Measurements from ENCODE around the gene TMEM131L. TPM values are rescaled to one million over a fixed set of nuclear protein-coding genes. Genes with fewer than 3 reads are reported as not detected.

Gene TMEM131L
- total RNA-seq, 1 experiment from 2014 or later: 14.6 TPM

- TF ChIP-seq, protein P1, sequence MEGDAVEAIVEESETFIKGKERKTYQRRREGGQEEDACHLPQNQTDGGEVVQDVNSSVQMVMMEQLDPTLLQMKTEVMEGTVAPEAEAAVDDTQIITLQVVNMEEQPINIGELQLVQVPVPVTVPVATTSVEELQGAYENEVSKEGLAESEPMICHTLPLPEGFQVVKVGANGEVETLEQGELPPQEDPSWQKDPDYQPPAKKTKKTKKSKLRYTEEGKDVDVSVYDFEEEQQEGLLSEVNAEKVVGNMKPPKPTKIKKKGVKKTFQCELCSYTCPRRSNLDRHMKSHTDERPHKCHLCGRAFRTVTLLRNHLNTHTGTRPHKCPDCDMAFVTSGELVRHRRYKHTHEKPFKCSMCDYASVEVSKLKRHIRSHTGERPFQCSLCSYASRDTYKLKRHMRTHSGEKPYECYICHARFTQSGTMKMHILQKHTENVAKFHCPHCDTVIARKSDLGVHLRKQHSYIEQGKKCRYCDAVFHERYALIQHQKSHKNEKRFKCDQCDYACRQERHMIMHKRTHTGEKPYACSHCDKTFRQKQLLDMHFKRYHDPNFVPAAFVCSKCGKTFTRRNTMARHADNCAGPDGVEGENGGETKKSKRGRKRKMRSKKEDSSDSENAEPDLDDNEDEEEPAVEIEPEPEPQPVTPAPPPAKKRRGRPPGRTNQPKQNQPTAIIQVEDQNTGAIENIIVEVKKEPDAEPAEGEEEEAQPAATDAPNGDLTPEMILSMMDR (conservative IDR thresholded peaks at IDR 0.05): no peak
- Histone ChIP-seq H3K56ac (ENCODE audit: insufficient read length, low read depth, low read length) (no peak overlapping the region), H3K18ac (ENCODE audit: insufficient read length, low read depth, low read length) (no peak overlapping the region), H3K23me2 (ENCODE audit: insufficient read length, low read depth, low read length, poor library complexity, severe bottlenecking) (no peaks in the 10 kb centered on the region), H3K4me2 (ENCODE audit: insufficient read depth, insufficient read length, low read length) (no peak overlapping the region), H3K79me1 (ENCODE audit: insufficient read depth, low read depth, low read length, poor library complexity, severe bottlenecking) (peaks cover 2% of the 10 kb centered on the region), H3K79me2 (ENCODE audit: insufficient read depth, low read length) (peaks cover 3% of the 10 kb centered on the region; the same call in 1 of the 2 replicates), H3K9ac (ENCODE audit: extremely low read depth, insufficient read length, low read length) (no peak overlapping the region), H2BK20ac (ENCODE audit: low read depth, low read length, poor library complexity, severe bottlenecking) (no peak overlapping the region), H2BK15ac (ENCODE audit: low read depth, low read length) (no peak overlapping the region), H3K4me1 (ENCODE audit: insufficient read depth, low read length) (peaks cover 8% of the 10 kb centered on the region), H4K91ac (ENCODE audit: insufficient read length, low read depth, low read length) (no peak overlapping the region), H2AK5ac (ENCODE audit: insufficient read length, low read length) (no peak overlapping the region), H2BK120ac (ENCODE audit: low read depth, low read length, poor library complexity, severe bottlenecking) (no peak overlapping the region), H3K4ac (ENCODE audit: low read depth, low read length) (no peak overlapping the region), H4K20me1 (ENCODE audit: control insufficient read depth, insufficient read depth, insufficient read length) (no peaks in the 10 kb centered on the region), H4K8ac (replicated peaks; ENCODE audit: insufficient read length, low read depth, low read length) (no peak overlapping the region), H3T11ph (ENCODE audit: low read length) (no peak overlapping the region), H2BK12ac (ENCODE audit: insufficient read length, low read depth, low read length) (no peak overlapping the region), H2BK5ac (ENCODE audit: insufficient read length, low read length) (no peak overlapping the region), H2AFZ (ENCODE audit: low read length) (no peak overlapping the region), H3K23ac (ENCODE audit: insufficient read length, low read depth, low read length) (no peak overlapping the region), H3K27ac (ENCODE audit: insufficient read length, low read depth, low read length) (no peak overlapping the region), H3K27me3 (ENCODE audit: insufficient read depth, low read length) (no peaks in the 10 kb centered on the region), H3K9me3 (ENCODE audit: control insufficient read depth, low read depth, low read length) (no peaks in the 10 kb centered on the region), H4K5ac (ENCODE audit: insufficient read length, low read depth, low read length) (no peak overlapping the region), H3K14ac (ENCODE audit: insufficient read depth, low read length) (no peak overlapping the region)
- H3K27ac Mint-ChIP-seq: no peak overlapping the region
- no peaks in the 10 kb centered on the region; a peak in 1 of 5 replicates for H3K9me3 Mint-ChIP-seq
- peaks cover 36 to 44% of the 10 kb centered on the region in 2 experiments for H3K4me1 Mint-ChIP-seq
- peaks cover 3 to 11% (median 5%) of the 10 kb centered on the region in 3 experiments; a peak in 6 of 7 replicates for H3K36me3 Mint-ChIP-seq (ENCODE audit: insufficient read depth in 1 of 3, low read depth in 3 of 3)
- no CpG with 5 or more reads among the region's 1 CpG for WGBS (ENCODE audit: extremely low coverage, insufficient read length, low lambda C conversion rate)
- H3K27me3 Mint-ChIP-seq (ENCODE audit: low read depth): no peaks in the 10 kb centered on the region
- H3K4me3 Mint-ChIP-seq: no peak overlapping the region
- DNase-seq: no peak
These were observed 64.8 kb downstream of the TMEM131L start for GRCh38 chr4:153531000-153531358.

All from H9 (cell line).